Heart left ventricle (tissue), 16 donors: ENCODE measurements around the gene LYSMD3. TPM values are rescaled to one million over a fixed set of nuclear protein-coding genes. Genes with fewer than 3 reads are reported as not detected.

ENCODE experiments used
- ATAC-seq, 4 donors: fragments of 200-7000 bp; cut with Tn5 transposase; one replicate each; pipeline ENCODE4 v1.9.1; 2020 to 2022; ENCODE audit warnings: moderate library complexity in 4 of 4, mild to moderate bottlenecking in 3 of 4, moderate number of reproducible peaks in 1 of 4
- DNase-seq, 5 donors: peaks; one replicate each; pipeline ENCODE4 v3.0.0-alpha.2; 2020
- H3K27ac ChIP-seq, 12 donors: fragments of 200-600 bp; sonication (generic) in 4 of 12; one replicate each; pipeline versions ENCODE4 v1.5.0 to v1.8.0; 2016 to 2022; ENCODE audit warnings: mild to moderate bottlenecking in 2 of 12
- H3K27me3 ChIP-seq, 9 donors: fragments of 200-600 bp; sonication (generic) in 2 of 9; one replicate each; pipeline versions ENCODE4 v1.5.1 to v1.8.0; 2016 to 2022; ENCODE audit warnings: mild to moderate bottlenecking in 3 of 9
- H3K36me3 ChIP-seq, 9 donors: fragments of 200-600 bp; sonication (generic) in 2 of 9; one replicate each; pipeline versions ENCODE4 v1.5.0 to v1.8.0; 2018 to 2022; ENCODE audit warnings: mild to moderate bottlenecking in 2 of 9
- H3K4me1 ChIP-seq, 12 donors: fragments of 200-600 bp; sonication (generic) in 4 of 12; one replicate each; pipeline versions ENCODE4 v1.5.0 to v1.8.0; 2016 to 2022; ENCODE audit warnings: mild to moderate bottlenecking in 3 of 12
- H3K4me3 ChIP-seq, 12 donors: fragments of 200-600 bp; sonication (generic) in 4 of 12; one replicate each; pipeline versions ENCODE4 v1.5.0 to v1.8.0; 2017 to 2022; ENCODE audit warnings: mild to moderate bottlenecking in 9 of 12, moderate library complexity in 4 of 12
- H3K9me3 ChIP-seq, 12 donors: fragments of 200-600 bp; sonication (generic) in 4 of 12; one replicate each; pipeline versions ENCODE4 v1.5.0 to v1.8.0; 2016 to 2022; ENCODE audit warnings: mild to moderate bottlenecking in 1 of 12
- CTCF ChIP-seq, 12 donors: fragments of 200-600 bp; sonication (generic) in 4 of 12; IDR thresholded peaks; one replicate each; pipeline versions ENCODE4 v1.5.0 to v1.8.0; 2018 to 2022; ENCODE audit warnings: antibody characterized with exemption in 12 of 12, mild to moderate bottlenecking in 5 of 12
- POLR2A ChIP-seq, 2 donors: fragments of 450-650 bp; IDR thresholded peaks; one replicate each; pipeline ENCODE4 v1.6.1; 2017; ENCODE audit warnings: antibody characterized with exemption in 2 of 2, mild to moderate bottlenecking in 2 of 2, moderate library complexity in 2 of 2
- WGBS, 4 donors: extraction: QIAGEN DNeasy Blood & Tissue Kit in 2 of 4; methylation state at CpG; one replicate each; pipeline versions ENCODE4 v1.1.5 to v1.1.7; 2013 to 2018; 5-methylcytosine and 5-hydroxymethylcytosine counted together
- intact Hi-C, 10 donors: fragments of 100-400 bp; cut with DNase I; formaldehyde crosslinking; loops; one replicate each; pipeline versions ENCODE4 v1.11.1 to v1.14.2; 2022
- polyA plus RNA-seq, 2 donors: library from polyadenylated mRNA; stranded (reverse); fragments of 200-250 nt; gene quantifications; one replicate each; pipeline ENCODE4 v1.2.3, GENCODE V29; 2013
- total RNA-seq, 9 donors: library from RNA; depleted of rRNA in 2 of 9; stranded (reverse); fragments of >200 nt in 2 of 9; fragmentation: NEBNext Ultra II Directional in 3 of 9; extraction: Animal tissue kit (Norgen Biotek cat#: 25700) in 3 of 9; gene quantifications; one replicate each; pipeline versions ENCODE4 v1.1.0 to v1.2.4, GENCODE V29; 2016 to 2023
- donor health status: ischemic (EF 13 %, LVEDD 7.1; RV severe dilation, severe dysfunction).
- donor health status: healthy with polysubstance abuse.
- donor health status: DM: no; HTN: yes; CAD: no.
- donor health status: DM: no; HTN: no; CAD: no.
- donor health status: ischemic (EF 25% LVEDD 6.9; RV normal size, moderate dysfunction).
- donor health status: ischemic (EF 25% LVEDD 5.7; RV mildly dilated, moderate dysfunction).
- donor health status: healthy.
- donor health status: DM: yes; HTN: yes; CAD: no.
- donor health status: ischemic (EF 35%, LVEDD 5.7; RV mildly dilated, moderate dysfunction).
- donor health status: nonischemic (EF 11% LVEDD 7.7; RV severe dilation, severe dysfunction).
- donor health status: DM: yes; HTN: yes; CAD: no.
- donor health status: PGD.
- donor health status: ischemic (EF 29% LVEDD 5.4; RV normal size, mild dysfunction).
- donor health status: nonischemic (EF 23%, LVEDD 6.1; RV moderate dilation, normal function).

Gene LYSMD3
- total and polyA plus RNA-seq, 11 donors = 5.4 to 23.3 (median 18.4) TPM

- intact Hi-C loops = no loop called here
- ATAC-seq (no peak), DNase-seq (no peak)
- Histone ChIP-seq H3K4me1 (no peaks in the 10 kb centered on the region), H3K27ac (no peak overlapping the region), H3K9me3 (no peaks in the 10 kb centered on the region), H3K36me3 (no peaks in the 10 kb centered on the region), H3K27me3 (peaks cover 0 to 21% (median 0%) of the 10 kb centered on the region in 9 donors), H3K4me3 (no peak overlapping the region)
- WGBS, 4 donors = 83 to 87% (median 85%) methylated on average over 4 of the region's 4 CpGs
- TF ChIP-seq CTCF (IDR thresholded peaks at IDR 0.05) (no peak), POLR2A (IDR thresholded peaks at IDR 0.05) (no peak)
Observed at GRCh38 chr5:90546216-90546837, 16.9 kb upstream of the LYSMD3 start.

DNA sequence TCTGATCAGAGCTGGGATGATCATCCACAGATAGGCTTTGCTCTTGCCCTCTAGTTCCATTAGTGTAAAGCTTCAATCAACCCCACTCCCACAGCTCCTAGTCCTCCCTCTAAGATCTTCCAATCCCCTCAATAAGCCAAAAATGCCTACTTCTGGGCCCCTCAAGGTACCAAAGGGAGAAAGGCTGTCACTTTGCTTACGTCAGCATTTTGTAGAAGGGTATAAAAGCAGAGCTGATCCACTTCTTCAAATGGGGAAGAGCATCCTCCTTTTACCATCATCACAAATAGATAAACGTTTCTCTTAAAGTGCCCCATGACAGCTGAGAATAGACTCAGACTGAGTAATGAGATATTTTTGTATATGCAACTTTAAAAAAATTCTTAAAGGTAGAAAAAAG, 16.1 kb upstream of the LYSMD3 start:
- ATAC-seq (no peak), DNase-seq (no peak)
- no peaks in the 10 kb centered on the region for H3K36me3 ChIP-seq
- peaks cover 0 to 21% (median 0%) of the 10 kb centered on the region in 9 donors for H3K27me3 ChIP-seq
- no peak for TF ChIP-seq POLR2A (IDR thresholded peaks at IDR 0.05)
- no peak for TF ChIP-seq CTCF (IDR thresholded peaks at IDR 0.05)
- no peaks in the 10 kb centered on the region for H3K9me3 ChIP-seq
- intact Hi-C loops = no loop called here
- WGBS, 4 donors = 63 to 70% (median 69%) methylated on average over 2 of the region's 2 CpGs
- no peak overlapping the region for H3K27ac ChIP-seq
- H3K4me3 ChIP-seq = no peak overlapping the region
- H3K4me1 ChIP-seq = no peaks in the 10 kb centered on the region

- Histone ChIP-seq H3K9me3 (no peaks in the 10 kb centered on the region), H3K4me3 (no peak overlapping the region), H3K4me1 (no peaks in the 10 kb centered on the region), H3K27me3 (peaks cover 0 to 17% (median 0%) of the 10 kb centered on the region in 9 donors), H3K36me3 (no peaks in the 10 kb centered on the region), H3K27ac (no peak overlapping the region)
- no peak for TF ChIP-seq POLR2A (IDR thresholded peaks at IDR 0.05)
- TF ChIP-seq CTCF (IDR thresholded peaks at IDR 0.05) = no peak
- 55 to 73% (median 63%) methylated on average over 4 of the region's 4 CpGs for WGBS, 4 donors
- intact Hi-C loops = no loop called here
- no peak for ATAC-seq
- no peak for DNase-seq
Observed at GRCh38 chr5:90542827-90543519, 13.6 kb upstream of the LYSMD3 start.

GRCh38 chr5:90534922-90535321, 5.5 kb upstream of the LYSMD3 start:
- no peak overlapping the region for H3K4me3 ChIP-seq
- peaks cover 0 to 17% (median 3%) of the 10 kb centered on the region in 9 donors for H3K27me3 ChIP-seq
- H3K36me3 ChIP-seq = no peaks in the 10 kb centered on the region
- intact Hi-C loops = loop anchor here in 4 of 10 donors (5.0 to 10.0 kb wide), 2 partner anchors 93 to 100 kb away; no protein-coding TSS in a partner anchor
- 89 to 94% (median 90%) methylated on average over 3 of the region's 3 CpGs for WGBS, 4 donors
- peaks cover 0 to 14% (median 10%) of the 10 kb centered on the region in 12 donors for H3K4me1 ChIP-seq
- no peak for TF ChIP-seq CTCF (IDR thresholded peaks at IDR 0.05)
- TF ChIP-seq POLR2A (IDR thresholded peaks at IDR 0.05) = no peak
- H3K9me3 ChIP-seq = no peaks in the 10 kb centered on the region
- no peak overlapping the region for H3K27ac ChIP-seq
- DNase-seq (no peak), ATAC-seq (no peak)
